Activated naive CD8-positive, alpha-beta T cell treated with anti-CD3 and anti-CD28 coated beads for 36 hours (primary cell): ENCODE data around the gene CLIC5. TPM values are rescaled to one million over a fixed set of nuclear protein-coding genes. Genes with fewer than 3 reads are reported as not detected.
"Not testable (repeated sequence)": the region's sequence is repeated elsewhere in the genome, so short reads cannot be mapped to it uniquely, and the experiment has no call there.

Source experiments
- DNase-seq: peaks from one replicate; pipeline ENCODE4 v3.0.0; 2021
- H3K27ac Mint-ChIP-seq: one replicate; pipeline ENCODE4 v1.8.0; 2022; ENCODE audit warnings: mild to moderate bottlenecking, moderate library complexity, mixed read lengths
- H3K27me3 Mint-ChIP-seq: one replicate; pipeline ENCODE4 v1.8.0; 2022; ENCODE audit warnings: mild to moderate bottlenecking, mixed read lengths
- H3K36me3 Mint-ChIP-seq: one replicate; pipeline ENCODE4 v1.8.0; 2021; ENCODE audit warnings: mild to moderate bottlenecking, mixed read lengths
- H3K4me1 Mint-ChIP-seq: one replicate; pipeline ENCODE4 v1.8.0; 2021; ENCODE audit warnings: mixed read lengths
- H3K4me3 Mint-ChIP-seq: one replicate; pipeline ENCODE4 v1.8.0; 2022; ENCODE audit warnings: mild to moderate bottlenecking, moderate library complexity, mixed read lengths
- H3K9me3 Mint-ChIP-seq: one replicate; pipeline ENCODE4 v1.8.0; 2022; ENCODE audit warnings: mixed read lengths
- total RNA-seq, 2 experiments: library from RNA; stranded (reverse); gene quantifications; one replicate each; pipeline ENCODE4 v1.2.3, GENCODE V29; 2021

The CLIC5 gene
- total RNA-seq, 2 experiments from 2014 or later: 0.50 to 0.74 TPM

- Mint-ChIP-seq H3K4me1 (no peaks in the 10 kb centered on the region), H3K36me3 (no peaks in the 10 kb centered on the region), H3K9me3 (no peaks in the 10 kb centered on the region), H3K27ac (no peak overlapping the region), H3K27me3 (no peaks in the 10 kb centered on the region), H3K4me3 (no peak overlapping the region)
- DNase-seq: no peak
These were observed 64.1 kb downstream of the CLIC5 start for GRCh38 chr6:45951321-45952167.

DNA sequence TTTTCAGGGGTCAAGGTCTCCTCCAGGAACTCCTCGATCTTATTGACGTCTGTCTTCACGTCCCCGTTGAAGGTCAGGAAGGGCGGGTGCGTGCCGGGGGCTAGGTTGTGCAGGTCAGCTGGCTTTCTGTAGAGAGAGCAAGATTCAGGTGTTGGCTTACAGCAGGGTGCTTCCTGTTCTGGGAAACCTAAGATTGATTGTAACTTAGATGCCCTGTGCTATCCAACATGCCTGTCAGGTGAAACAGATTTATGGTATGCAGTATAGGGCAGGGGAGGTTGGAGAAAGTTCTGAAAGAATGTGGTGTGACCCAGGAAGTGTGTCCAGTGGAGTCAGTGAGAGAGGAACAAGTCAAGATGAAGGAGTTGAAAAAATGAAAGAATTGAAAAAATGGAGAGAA, 66.4 kb downstream of the CLIC5 start:
- H3K4me3 Mint-ChIP-seq: no peak overlapping the region
- no peaks in the 10 kb centered on the region for H3K9me3 Mint-ChIP-seq
- H3K27ac Mint-ChIP-seq: no peak overlapping the region
- H3K27me3 Mint-ChIP-seq: no peaks in the 10 kb centered on the region
- H3K4me1 Mint-ChIP-seq: no peaks in the 10 kb centered on the region
- no peaks in the 10 kb centered on the region for H3K36me3 Mint-ChIP-seq
- DNase-seq: no peak

GRCh38 chr6:45947807-45948206, 67.9 kb downstream of the CLIC5 start:
- no peak overlapping the region for H3K27ac Mint-ChIP-seq
- no peaks in the 10 kb centered on the region for H3K9me3 Mint-ChIP-seq

DNA sequence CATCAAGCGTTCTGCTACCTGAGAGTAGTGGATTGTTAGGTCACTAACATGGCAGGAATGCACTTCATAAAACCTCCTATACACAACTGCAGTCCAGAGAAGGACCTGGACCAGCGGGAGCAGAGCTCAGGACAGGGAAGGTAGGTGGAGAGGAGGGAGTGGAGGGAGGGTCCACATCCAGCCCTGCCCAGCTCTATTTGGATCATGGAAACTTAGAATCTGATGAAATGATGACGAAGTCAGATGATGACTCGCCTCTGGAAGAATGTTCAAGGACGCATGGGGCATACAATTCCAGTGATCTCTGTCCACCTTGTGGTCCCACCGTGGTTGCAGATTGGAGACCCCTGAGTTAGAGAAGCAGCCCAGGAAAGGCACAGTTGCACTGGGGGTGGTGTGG, 68.8 kb downstream of the CLIC5 start:
- H3K27ac Mint-ChIP-seq: no peak overlapping the region
- H3K36me3 Mint-ChIP-seq: no peaks in the 10 kb centered on the region
- H3K4me3 Mint-ChIP-seq: no peak overlapping the region
- H3K9me3 Mint-ChIP-seq: no peaks in the 10 kb centered on the region
- DNase-seq: no peak
- H3K4me1 Mint-ChIP-seq: no peaks in the 10 kb centered on the region
- no peaks in the 10 kb centered on the region for H3K27me3 Mint-ChIP-seq

More at GRCh38 chr6:45947807-45948206, 67.9 kb downstream of the CLIC5 start:
- Mint-ChIP-seq H3K27me3 (no peaks in the 10 kb centered on the region), H3K36me3 (no peaks in the 10 kb centered on the region), H3K4me1 (no peaks in the 10 kb centered on the region), H3K4me3 (no peak overlapping the region)
- DNase-seq: no peak

DNA sequence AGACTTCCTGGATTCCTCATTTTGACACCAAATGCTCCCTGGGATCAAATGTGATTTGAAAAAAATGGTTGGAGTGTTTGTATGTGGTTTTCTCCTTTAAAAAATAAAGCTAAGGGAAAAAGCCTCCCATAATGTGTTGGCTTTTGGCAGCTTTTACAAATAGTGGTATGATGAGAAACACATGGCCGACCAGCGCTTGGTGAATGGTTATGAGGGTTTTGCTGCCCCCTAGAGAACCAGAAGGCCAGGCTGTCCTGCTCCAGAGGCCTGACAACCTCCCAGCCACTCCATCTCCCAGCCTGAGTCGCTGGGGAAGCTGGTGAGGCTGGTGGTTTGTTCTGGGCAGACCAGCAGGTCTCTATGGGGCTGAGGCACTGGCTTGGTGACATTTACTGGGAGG, 69.3 kb downstream of the CLIC5 start:
- Mint-ChIP-seq H3K36me3 (no peaks in the 10 kb centered on the region), H3K27ac (no peak overlapping the region), H3K27me3 (no peaks in the 10 kb centered on the region), H3K4me1 (no peaks in the 10 kb centered on the region), H3K4me3 (no peak overlapping the region), H3K9me3 (no peaks in the 10 kb centered on the region)
- no peak for DNase-seq

- no peaks in the 10 kb centered on the region for H3K4me1 Mint-ChIP-seq
- no peak overlapping the region for H3K4me3 Mint-ChIP-seq
- H3K27ac Mint-ChIP-seq: peak overlapping the region; percentile 19
- no peak for DNase-seq
- H3K27me3 Mint-ChIP-seq: no peaks in the 10 kb centered on the region
- no peaks in the 10 kb centered on the region for H3K9me3 Mint-ChIP-seq
- no peaks in the 10 kb centered on the region for H3K36me3 Mint-ChIP-seq
These were observed 72.7 kb downstream of the CLIC5 start for GRCh38 chr6:45942953-45943352.

DNA sequence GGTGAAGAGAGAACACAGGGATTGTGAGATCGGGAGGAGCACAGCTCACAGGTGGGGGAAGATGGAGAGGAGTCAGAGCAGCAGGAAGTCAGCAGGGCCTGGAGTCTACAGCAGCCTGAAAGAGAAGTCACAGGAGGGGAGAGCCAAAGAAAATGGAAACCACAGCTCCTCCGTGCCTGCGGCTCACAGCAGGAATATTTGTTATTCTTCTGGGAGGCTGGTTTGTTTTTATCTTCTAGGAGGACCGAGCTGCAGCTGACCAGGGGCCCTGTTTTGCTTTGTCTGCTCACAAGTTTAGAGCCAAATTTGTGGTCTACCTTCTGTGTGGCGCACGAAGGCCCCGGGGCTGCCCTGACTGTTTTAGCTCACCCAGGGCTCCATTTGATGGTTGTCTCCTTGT, 81.8 kb downstream of the CLIC5 start:
- Mint-ChIP-seq H3K27ac (no peak overlapping the region), H3K27me3 (no peaks in the 10 kb centered on the region), H3K4me1 (no peaks in the 10 kb centered on the region), H3K36me3 (no peaks in the 10 kb centered on the region), H3K9me3 (no peaks in the 10 kb centered on the region), H3K4me3 (no peak overlapping the region)
- no peak for DNase-seq

DNA sequence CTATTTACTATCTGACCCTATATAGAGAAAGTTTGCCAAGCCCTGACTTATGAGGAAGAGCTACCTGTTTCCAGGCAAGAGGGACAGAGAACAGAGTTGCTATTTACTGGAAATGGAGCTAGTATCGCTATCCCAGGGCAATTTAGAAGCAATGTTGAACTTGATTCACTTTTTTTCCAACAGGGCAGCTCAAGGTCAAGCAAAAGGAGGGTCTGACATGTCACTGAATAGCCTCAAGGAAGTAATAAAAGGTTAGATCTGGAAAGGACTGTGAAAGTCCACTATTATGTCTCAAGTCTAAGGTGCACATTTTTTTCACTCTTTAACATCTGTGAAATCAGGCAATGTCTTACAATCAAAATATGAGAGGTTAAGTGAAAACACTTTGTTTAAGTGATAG, 84.4 kb downstream of the CLIC5 start:
- H3K27ac Mint-ChIP-seq: no peak overlapping the region
- no peaks in the 10 kb centered on the region for H3K4me1 Mint-ChIP-seq
- no peaks in the 10 kb centered on the region for H3K36me3 Mint-ChIP-seq
- H3K27me3 Mint-ChIP-seq: peaks cover 3% of the 10 kb centered on the region
- H3K9me3 Mint-ChIP-seq: no peaks in the 10 kb centered on the region
- DNase-seq: no peak
- H3K4me3 Mint-ChIP-seq: no peak overlapping the region

GRCh38 chr6:45930420-45931040, 85.1 kb downstream of the CLIC5 start:
- Mint-ChIP-seq H3K4me1 (no peaks in the 10 kb centered on the region), H3K27ac (no peak overlapping the region), H3K4me3 (no peak overlapping the region), H3K27me3 (peaks cover 3% of the 10 kb centered on the region), H3K36me3 (no peaks in the 10 kb centered on the region), H3K9me3 (no peaks in the 10 kb centered on the region)
- peak; percentile 43 for DNase-seq

DNA sequence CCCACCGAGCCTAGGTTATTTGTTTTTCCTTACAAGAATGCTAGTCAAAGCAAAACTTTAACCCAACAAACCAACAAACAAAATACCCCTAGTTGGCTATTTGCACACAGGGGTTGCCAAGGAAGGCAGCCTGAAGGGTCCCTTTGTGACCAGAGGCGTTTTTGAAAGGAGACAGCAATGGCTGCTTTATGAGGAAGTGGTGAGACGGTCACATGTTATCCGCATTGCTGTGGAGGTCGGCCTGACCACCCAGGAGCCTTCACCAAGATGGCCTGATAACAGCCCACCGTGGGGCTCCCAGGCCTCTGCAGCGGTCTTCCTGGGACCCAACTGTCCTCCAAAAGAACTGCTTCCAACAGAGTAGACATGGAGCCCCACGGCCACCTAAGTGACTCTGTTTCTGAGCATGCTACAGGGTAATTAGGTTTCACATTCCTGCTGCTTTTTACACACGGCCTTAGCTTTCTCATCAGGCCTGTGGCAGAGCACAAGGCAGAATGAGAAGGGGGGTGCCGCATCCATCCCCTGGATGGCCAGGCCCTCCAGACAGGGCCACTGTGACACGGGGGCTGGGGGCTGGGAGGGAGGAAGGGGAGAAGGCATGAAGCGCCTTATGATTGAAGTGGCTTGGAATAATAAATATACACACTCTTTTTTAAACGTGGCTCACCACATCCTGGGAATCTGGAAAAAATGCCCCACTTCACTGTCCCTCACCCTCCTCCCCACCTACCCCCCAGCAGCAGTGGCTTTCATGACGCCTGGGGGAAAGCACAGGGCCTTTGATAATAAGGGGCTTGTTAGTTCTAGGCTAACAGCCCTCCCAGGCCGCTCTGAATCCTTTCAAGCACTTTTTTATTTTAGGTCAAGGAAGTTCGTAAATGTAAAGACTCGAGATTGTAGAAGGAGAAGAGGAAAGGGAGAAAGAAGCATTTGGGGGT, 86.0 kb downstream of the CLIC5 start:
- no peak for DNase-seq
- Mint-ChIP-seq H3K9me3 (no peaks in the 10 kb centered on the region), H3K27ac (no peak overlapping the region), H3K36me3 (no peaks in the 10 kb centered on the region), H3K4me1 (no peaks in the 10 kb centered on the region), H3K4me3 (no peak overlapping the region), H3K27me3 (peaks cover 6% of the 10 kb centered on the region)

DNA sequence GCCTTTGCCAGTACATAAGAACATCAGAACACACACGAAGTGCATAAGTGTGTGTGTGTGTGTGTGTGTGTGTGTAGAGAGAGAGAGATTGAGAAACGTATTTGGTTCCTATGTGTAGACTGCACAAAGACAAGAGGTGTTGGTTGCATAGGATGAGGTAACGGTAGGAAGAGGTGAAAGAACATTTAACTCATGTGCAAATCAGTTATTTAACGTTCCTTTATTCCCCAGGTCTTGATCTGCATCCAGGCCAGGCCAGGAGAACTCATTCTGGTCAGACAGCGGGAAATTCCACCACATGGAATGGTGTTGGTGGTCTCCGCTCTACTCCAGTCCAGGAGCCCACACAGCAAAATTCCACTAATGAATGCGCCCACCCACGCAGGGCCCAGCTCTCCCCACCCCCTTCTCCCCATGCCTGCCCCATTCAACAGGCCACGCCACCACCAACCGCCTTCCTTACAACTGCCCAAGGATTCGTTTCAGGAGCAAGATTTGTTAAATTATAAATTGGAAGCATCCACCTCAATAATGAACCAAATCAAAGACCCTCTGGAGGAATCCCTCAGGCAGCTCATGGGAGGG, 86.8 kb downstream of the CLIC5 start:
- no peaks in the 10 kb centered on the region for H3K36me3 Mint-ChIP-seq
- no peak for DNase-seq
- peaks cover 7% of the 10 kb centered on the region for H3K4me1 Mint-ChIP-seq
- peaks cover 6% of the 10 kb centered on the region for H3K27me3 Mint-ChIP-seq
- no peak overlapping the region for H3K27ac Mint-ChIP-seq
- no peak overlapping the region for H3K4me3 Mint-ChIP-seq
- H3K9me3 Mint-ChIP-seq: no peaks in the 10 kb centered on the region

DNA sequence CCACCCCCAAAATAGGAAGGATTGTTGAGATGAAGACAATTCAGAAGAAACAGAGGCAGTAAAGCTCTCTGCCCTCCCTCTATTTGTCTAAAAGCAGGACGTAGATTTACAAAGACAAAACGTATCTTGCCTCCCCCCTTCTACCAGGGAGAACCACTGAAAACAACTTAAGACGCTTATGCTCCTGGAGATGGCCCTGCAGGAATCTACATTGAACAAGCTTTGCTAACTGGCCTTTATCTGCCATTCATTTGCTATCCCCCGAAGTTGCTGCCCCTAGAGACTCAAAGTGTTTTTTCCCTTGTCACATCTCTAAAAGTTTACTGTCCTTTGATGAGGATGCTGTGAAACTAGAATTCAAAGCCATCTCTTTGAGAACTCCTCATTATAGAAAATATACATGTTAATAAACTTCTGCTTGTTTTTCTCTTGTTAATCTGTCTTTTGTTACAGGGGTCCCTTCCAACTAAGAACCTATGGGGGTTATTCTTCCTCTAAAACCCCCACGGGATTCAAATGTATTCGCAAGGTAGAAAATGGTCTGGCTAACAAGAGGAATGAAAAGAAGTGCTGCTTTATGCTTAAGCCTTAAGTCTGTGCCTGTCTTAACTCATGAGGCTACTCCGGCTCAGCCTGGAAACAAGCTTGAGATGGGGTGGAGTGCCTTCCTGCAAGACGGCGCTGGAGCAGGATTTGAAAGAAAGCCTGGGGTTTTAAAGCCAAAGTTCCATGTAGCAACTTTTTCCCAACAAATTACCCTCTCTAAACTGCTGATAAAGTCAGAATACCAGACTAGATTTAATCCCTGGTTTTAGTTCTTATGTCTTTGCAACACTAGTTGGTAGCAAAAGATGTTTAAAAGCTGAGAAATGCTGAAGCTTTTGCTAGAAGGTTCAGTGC, 88.0 kb downstream of the CLIC5 start:
- no peaks in the 10 kb centered on the region for H3K9me3 Mint-ChIP-seq
- no peak for DNase-seq
- no peaks in the 10 kb centered on the region for H3K36me3 Mint-ChIP-seq
- peaks cover 16% of the 10 kb centered on the region for H3K27me3 Mint-ChIP-seq
- H3K4me3 Mint-ChIP-seq: no peak overlapping the region
- H3K27ac Mint-ChIP-seq: no peak overlapping the region
- H3K4me1 Mint-ChIP-seq: peaks cover 15% of the 10 kb centered on the region

DNA sequence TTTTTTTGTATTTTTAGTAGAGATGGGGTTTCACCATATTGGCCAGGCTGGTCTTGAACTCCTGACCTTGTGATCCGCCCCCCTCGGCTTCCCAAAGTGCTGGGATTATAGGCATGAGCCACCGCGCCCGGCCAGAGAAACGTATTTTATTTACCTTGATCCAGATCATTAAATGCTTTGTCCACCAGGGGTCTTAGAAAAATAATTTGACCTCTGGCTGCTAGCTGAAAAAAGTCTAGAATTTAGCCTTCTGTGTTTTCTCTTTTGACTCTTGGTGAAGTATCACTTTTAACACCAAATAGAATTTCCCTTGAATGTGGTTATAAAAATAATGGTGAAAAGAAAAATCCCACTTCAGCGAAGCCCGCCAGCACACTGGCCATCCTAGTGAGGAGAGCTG, 89.2 kb downstream of the CLIC5 start:
- not testable (repeated sequence) for H3K4me3 Mint-ChIP-seq, H3K27ac Mint-ChIP-seq, H3K9me3 Mint-ChIP-seq, DNase-seq, H3K36me3 Mint-ChIP-seq
- H3K4me1 Mint-ChIP-seq: peaks cover 17% of the 10 kb centered on the region
- H3K27me3 Mint-ChIP-seq: peaks cover 21% of the 10 kb centered on the region

DNA sequence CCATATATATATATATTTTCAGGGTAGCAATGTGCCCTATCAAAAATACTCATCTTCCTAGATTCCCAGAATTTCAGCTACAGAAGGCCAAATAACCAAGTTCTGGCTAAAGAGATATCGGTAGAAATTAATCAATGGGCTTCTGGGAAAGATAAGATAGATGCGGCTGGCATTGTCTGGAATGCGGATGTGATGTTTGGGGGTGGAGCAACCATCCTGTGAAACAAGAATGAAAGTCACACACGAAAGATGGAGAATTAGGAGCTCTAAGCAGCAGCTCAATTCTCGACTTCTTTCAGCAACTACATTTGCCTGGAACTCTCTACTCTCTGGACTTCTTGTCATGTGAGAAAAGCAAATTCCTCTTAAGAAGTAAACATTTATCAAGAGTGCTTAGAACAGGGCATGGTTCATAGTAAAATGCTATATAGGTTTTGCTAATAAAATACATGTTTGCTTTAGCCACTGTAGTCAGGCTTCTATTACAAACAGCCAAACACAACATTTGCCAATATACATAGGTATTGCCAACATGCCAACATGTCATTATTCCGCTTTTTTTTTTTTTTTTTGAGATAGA, 90.8 kb downstream of the CLIC5 start:
- Mint-ChIP-seq H3K9me3 (no peaks in the 10 kb centered on the region), H3K4me3 (no peak overlapping the region), H3K36me3 (no peaks in the 10 kb centered on the region), H3K27me3 (peaks cover 21% of the 10 kb centered on the region), H3K4me1 (peaks cover 29% of the 10 kb centered on the region), H3K27ac (no peak overlapping the region)
- no peak for DNase-seq
